Measurements from ENCODE around the gene MLLT10. TPM values are rescaled to one million over a fixed set of nuclear protein-coding genes. Genes with fewer than 3 reads are reported as not detected.

Gene MLLT10
- total RNA-seq, 1 experiment from 2014 or later: 72.3 TPM

- H2BK15ac ChIP-seq (ENCODE audit: low read depth, low read length): no peak overlapping the region
- no CpG with 5 or more reads among the region's 4 CpGs for WGBS (ENCODE audit: extremely low coverage, insufficient read length, low lambda C conversion rate)
- no peak overlapping the region for H3K18ac ChIP-seq (ENCODE audit: insufficient read length, low read depth, low read length)
- no peak overlapping the region for H3K4me2 ChIP-seq (ENCODE audit: insufficient read depth, insufficient read length, low read length)
- no peak overlapping the region for H3K14ac ChIP-seq (ENCODE audit: insufficient read depth, low read length)
- H2AFZ ChIP-seq (ENCODE audit: low read length): no peak overlapping the region
- Mint-ChIP-seq H3K27me3 (ENCODE audit: low read depth) (no peaks in the 10 kb centered on the region), H3K4me3 (no peak overlapping the region), H3K4me1 (peaks cover 10 to 30% of the 10 kb centered on the region in 2 experiments), H3K36me3 (ENCODE audit: insufficient read depth in 1 of 3, low read depth in 3 of 3) (peaks cover 35 to 68% (median 62%) of the 10 kb centered on the region in 3 experiments), H3K27ac (peak overlapping the region; percentile 24 to 59 (median 24); a peak in 5 of 7 replicates), H3K9me3 (no peaks in the 10 kb centered on the region; a peak in 1 of 5 replicates)
- no peak overlapping the region for H2BK12ac ChIP-seq (ENCODE audit: insufficient read length, low read depth, low read length)
- no peak overlapping the region for H2BK120ac ChIP-seq (ENCODE audit: low read depth, low read length, poor library complexity, severe bottlenecking)
- H2AK5ac ChIP-seq (ENCODE audit: insufficient read length, low read length): no peak overlapping the region
- no peaks in the 10 kb centered on the region for H3K79me2 ChIP-seq (ENCODE audit: insufficient read depth, low read length)
- no peak for DNase-seq
- H3K4me1 ChIP-seq (ENCODE audit: insufficient read depth, low read length): peaks cover 2% of the 10 kb centered on the region; the same call in 1 of the 2 replicates
- no peak overlapping the region for H4K8ac ChIP-seq (replicated peaks; ENCODE audit: insufficient read length, low read depth, low read length)
- no peak overlapping the region for H3K9ac ChIP-seq (ENCODE audit: extremely low read depth, insufficient read length, low read length)
- no peak overlapping the region for H3K56ac ChIP-seq (ENCODE audit: insufficient read length, low read depth, low read length)
- H3K79me1 ChIP-seq (ENCODE audit: insufficient read depth, low read depth, low read length, poor library complexity, severe bottlenecking): peaks cover 3% of the 10 kb centered on the region
- H3K27ac ChIP-seq (ENCODE audit: insufficient read length, low read depth, low read length): no peak overlapping the region
- TF ChIP-seq CTCF (conservative IDR thresholded peaks at IDR 0.05): no peak
- H3K9me3 ChIP-seq (ENCODE audit: control insufficient read depth, low read depth, low read length): no peaks in the 10 kb centered on the region
- no peak overlapping the region for H2BK20ac ChIP-seq (ENCODE audit: low read depth, low read length, poor library complexity, severe bottlenecking)
- H2BK5ac ChIP-seq (ENCODE audit: insufficient read length, low read length): no peak overlapping the region
- no peak overlapping the region for H4K91ac ChIP-seq (ENCODE audit: insufficient read length, low read depth, low read length)
- H4K5ac ChIP-seq (ENCODE audit: insufficient read length, low read depth, low read length): no peak overlapping the region
- H3K4ac ChIP-seq (ENCODE audit: low read depth, low read length): no peak overlapping the region
- H3K23ac ChIP-seq (ENCODE audit: insufficient read length, low read depth, low read length): no peak overlapping the region
- no peak overlapping the region for H3T11ph ChIP-seq (ENCODE audit: low read length)
- no peaks in the 10 kb centered on the region for H3K23me2 ChIP-seq (ENCODE audit: insufficient read length, low read depth, low read length, poor library complexity, severe bottlenecking)
- no peaks in the 10 kb centered on the region for H3K27me3 ChIP-seq (ENCODE audit: insufficient read depth, low read length)
- H4K20me1 ChIP-seq (ENCODE audit: control insufficient read depth, insufficient read depth, insufficient read length): no peaks in the 10 kb centered on the region
Observed at GRCh38 chr10:21737106-21737505, 203.1 kb downstream of the MLLT10 start.
